ENCODE results near the gene PAPSS1.

PAPSS1 gene

DNA sequence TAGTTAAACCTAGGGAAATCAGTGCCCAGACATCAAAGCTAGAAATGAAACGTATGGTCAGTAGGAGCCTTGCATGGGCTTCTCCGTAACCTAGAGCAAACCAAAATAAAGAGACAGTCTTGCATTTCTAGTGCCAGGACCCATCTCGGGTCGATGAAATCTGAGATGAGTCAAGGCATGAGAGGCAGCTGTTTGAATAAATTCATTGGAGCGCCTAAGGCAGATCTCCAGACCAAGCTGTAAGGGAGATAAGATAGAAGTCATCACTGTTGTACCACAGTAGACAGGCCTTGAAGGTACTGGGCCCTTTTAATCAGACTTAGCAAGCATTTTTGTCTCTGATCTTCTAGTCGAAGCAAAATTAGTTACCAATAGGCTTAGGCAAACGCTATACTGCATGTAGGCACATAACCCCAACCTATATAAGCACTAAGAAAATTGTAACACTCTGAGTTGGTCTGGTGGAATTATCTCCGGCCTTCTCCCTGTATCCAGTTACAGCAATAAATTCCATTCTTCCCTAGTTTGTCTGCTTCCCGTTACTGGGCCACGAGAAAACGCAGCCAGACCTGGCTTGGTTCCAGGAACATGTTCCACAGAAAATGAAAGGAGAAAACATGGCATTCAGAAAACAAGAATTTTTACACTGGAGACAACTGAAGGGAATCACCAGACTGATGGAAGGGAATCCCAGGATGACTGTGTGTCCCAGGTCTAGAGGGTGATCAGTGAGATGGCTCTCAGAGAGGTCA, 21.1 kb upstream of the PAPSS1 start:
- H3K4me3 ChIP-seq (ENCODE audit: low read depth, low read length): no peak overlapping the region
- TF ChIP-seq, protein P1, sequence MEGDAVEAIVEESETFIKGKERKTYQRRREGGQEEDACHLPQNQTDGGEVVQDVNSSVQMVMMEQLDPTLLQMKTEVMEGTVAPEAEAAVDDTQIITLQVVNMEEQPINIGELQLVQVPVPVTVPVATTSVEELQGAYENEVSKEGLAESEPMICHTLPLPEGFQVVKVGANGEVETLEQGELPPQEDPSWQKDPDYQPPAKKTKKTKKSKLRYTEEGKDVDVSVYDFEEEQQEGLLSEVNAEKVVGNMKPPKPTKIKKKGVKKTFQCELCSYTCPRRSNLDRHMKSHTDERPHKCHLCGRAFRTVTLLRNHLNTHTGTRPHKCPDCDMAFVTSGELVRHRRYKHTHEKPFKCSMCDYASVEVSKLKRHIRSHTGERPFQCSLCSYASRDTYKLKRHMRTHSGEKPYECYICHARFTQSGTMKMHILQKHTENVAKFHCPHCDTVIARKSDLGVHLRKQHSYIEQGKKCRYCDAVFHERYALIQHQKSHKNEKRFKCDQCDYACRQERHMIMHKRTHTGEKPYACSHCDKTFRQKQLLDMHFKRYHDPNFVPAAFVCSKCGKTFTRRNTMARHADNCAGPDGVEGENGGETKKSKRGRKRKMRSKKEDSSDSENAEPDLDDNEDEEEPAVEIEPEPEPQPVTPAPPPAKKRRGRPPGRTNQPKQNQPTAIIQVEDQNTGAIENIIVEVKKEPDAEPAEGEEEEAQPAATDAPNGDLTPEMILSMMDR (IDR thresholded peaks at IDR 0.05; ENCODE audit: low read depth, low read length): no peak
- in situ Hi-C loops (cut with HindIII; ENCODE audit: low sequenced_read_pairs): no loop called here
- DNase-seq (ENCODE audit: low read depth, low spot score): peak; percentile 69

DNA sequence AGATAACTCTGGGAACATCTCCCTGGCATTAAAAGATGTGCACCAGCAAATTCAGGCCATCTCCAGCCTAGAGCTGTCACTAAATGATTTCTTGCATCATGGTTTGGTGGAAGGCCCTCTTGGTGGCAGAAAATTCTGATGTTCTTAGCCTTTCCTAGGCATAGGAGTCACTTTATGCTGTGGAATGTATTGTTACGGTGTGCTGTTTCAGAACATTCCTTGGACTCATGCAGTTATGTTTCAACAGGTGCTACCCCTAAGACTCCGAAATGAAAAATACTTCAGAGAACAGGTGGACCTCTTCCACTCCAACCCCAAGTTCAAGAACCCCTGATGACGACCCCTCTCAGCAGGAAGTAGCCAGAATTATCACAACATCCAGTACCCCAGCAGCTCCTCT, 20.3 kb upstream of the PAPSS1 start:
- TF ChIP-seq, protein P1 (IDR thresholded peaks at IDR 0.05; ENCODE audit: low read depth, low read length): peak; percentile 31
- peak; percentile 10 for DNase-seq (ENCODE audit: low read depth, low spot score)
- in situ Hi-C loops (cut with HindIII; ENCODE audit: low sequenced_read_pairs): no loop called here
- H3K4me3 ChIP-seq (ENCODE audit: low read depth, low read length): no peak overlapping the region

DNA sequence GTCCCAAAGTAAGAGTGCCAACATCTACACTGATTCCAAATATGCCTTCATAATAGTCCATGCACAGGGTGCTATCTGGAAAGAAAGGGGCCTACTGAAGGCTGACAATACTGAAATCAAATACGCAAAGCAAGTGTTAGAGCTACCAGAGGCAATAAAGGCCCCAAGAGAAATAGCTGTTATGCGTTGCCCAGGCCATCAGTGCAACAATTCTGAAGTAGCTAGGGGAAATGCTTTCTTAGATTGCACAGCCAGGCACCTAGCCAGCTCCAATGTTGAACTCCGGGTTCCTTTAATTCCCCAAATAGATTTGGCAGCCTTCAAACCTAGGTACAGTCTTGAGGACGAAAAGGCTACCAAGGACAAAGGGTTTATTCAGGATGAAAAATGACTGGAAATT, 17.4 kb upstream of the PAPSS1 start:
- H3K4me3 ChIP-seq (ENCODE audit: low read depth, low read length): no peak overlapping the region
- TF ChIP-seq, protein P1 (IDR thresholded peaks at IDR 0.05; ENCODE audit: low read depth, low read length): no peak
- DNase-seq (ENCODE audit: low read depth, low spot score): no peak
- in situ Hi-C loops (cut with HindIII; ENCODE audit: low sequenced_read_pairs): no loop called here

DNA sequence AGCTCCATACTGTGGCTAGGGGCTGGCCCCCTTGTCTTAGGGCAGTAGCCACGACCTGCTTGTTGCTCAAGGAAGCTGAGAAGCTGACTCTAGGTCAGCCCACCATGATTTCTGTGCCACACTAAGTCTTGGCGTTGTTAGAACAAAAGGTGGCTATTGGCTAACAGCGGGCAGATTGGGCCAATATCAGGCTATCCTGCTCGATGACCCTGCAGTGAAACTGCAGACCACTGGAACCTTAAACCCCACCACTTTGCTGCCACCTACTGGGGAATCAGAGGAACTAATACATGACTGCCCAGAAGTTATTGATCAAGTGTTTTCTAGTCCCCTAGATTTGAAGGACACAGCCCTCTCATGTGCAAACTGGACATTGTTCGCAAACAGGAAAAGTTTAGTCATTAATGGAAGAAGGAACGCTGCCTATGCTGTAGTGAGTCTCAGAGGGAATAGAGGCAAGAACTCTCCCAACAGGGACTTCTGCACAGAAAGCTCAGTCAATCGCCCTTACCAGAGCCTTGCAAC, 17.0 kb upstream of the PAPSS1 start:
- TF ChIP-seq, protein P1 (IDR thresholded peaks at IDR 0.05; ENCODE audit: low read depth, low read length): peak; percentile 78
- in situ Hi-C loops (cut with HindIII; ENCODE audit: low sequenced_read_pairs): no loop called here
- no peak overlapping the region for H3K4me3 ChIP-seq (ENCODE audit: low read depth, low read length)
- DNase-seq (ENCODE audit: low read depth, low spot score): peak; percentile 53

DNA sequence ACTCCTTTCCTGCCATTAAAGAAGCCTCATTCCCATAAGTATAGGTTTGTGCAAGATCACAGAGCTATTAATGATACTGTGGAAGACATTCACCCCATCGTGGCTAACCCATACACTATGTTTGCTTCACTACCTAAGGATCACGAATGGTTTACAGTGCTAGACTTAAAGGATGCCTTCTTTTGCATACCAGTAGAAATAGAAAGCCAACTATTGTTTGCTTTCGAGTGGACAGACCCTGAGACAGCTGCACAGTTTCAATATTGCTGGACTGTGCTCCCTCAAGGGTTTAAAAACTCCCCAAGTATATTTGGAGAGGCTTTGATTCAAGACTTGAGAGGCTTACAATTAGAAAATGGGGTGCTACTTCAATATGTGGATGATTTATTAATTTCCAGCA, 16.0 kb upstream of the PAPSS1 start:
- no peak for DNase-seq (ENCODE audit: low read depth, low spot score)
- no peak overlapping the region for H3K4me3 ChIP-seq (ENCODE audit: low read depth, low read length)
- TF ChIP-seq, protein P1 (IDR thresholded peaks at IDR 0.05; ENCODE audit: low read depth, low read length): no peak
- in situ Hi-C loops (cut with HindIII; ENCODE audit: low sequenced_read_pairs): no loop called here

DNA sequence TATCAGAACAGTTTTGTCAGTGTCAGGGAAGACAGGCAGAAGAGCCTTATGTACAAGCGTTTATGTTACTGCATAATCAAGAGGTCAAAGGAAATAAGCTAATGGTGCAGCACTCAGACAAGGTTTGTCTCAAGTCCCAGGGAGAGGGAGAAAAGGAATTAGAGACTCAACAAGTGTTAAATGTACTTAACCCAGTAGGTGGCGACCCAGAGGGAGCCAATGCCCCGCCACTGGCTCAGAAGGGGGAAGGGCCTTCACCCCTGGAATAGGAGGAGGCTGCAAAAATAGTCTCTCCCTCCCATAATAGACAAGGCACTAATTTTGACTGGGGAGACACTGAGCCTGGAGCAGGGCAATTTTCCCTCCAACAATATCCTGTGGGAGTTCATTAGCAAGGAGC, 14.1 kb upstream of the PAPSS1 start:
- TF ChIP-seq, protein P1 (IDR thresholded peaks at IDR 0.05; ENCODE audit: low read depth, low read length): peak; percentile 30
- no peak for DNase-seq (ENCODE audit: low read depth, low spot score)
- in situ Hi-C loops (cut with HindIII; ENCODE audit: low sequenced_read_pairs): no loop called here

More for the DNA sequence above, 14.1 kb upstream of the PAPSS1 start:
- no peak overlapping the region for H3K4me3 ChIP-seq (ENCODE audit: low read depth, low read length)

All from astrocyte of the spinal cord (primary cell).